KMS-11 (cell line): ENCODE measurements around the gene ADGRV1.

Experiments
- H2AFZ ChIP-seq: fragments of 200-600 bp; sonication (generic); 2 replicates; pipeline ENCODE4 v1.6.1; 2016; ENCODE audit warnings: antibody characterized with exemption, mixed run types, low read depth
- H3K27ac ChIP-seq: fragments of 200-600 bp; sonication (generic); 2 replicates; pipeline ENCODE4 v1.6.1; 2016; ENCODE audit warnings: mild to moderate bottlenecking, mixed run types
- H3K27me3 ChIP-seq: fragments of 200-600 bp; sonication (generic); 2 replicates; pipeline ENCODE4 v1.6.1; 2017; ENCODE audit warnings: mild to moderate bottlenecking, low read depth, mixed run types, moderate library complexity; ENCODE audit not compliant: insufficient read depth
- H3K36me3 ChIP-seq: fragments of 200-600 bp; sonication (generic); 2 replicates; pipeline ENCODE4 v1.6.1; 2017; ENCODE audit warnings: mild to moderate bottlenecking, mixed run types; ENCODE audit not compliant: insufficient read depth
- H3K4me1 ChIP-seq: fragments of 200-600 bp; sonication (generic); 2 replicates; pipeline ENCODE4 v1.6.1; 2016; ENCODE audit warnings: mild to moderate bottlenecking, low read depth, mixed run types; ENCODE audit not compliant: poor library complexity, severe bottlenecking
- H3K4me2 ChIP-seq: fragments of 200-600 bp; sonication (generic); 2 replicates; pipeline ENCODE4 v1.7.0; 2016; ENCODE audit warnings: mild to moderate bottlenecking, mixed run types
- H3K4me3 ChIP-seq: fragments of 200-600 bp; sonication (generic); IDR thresholded peaks from 2 replicates; pipeline ENCODE4 v1.6.1; 2017; ENCODE audit warnings: low read depth, low read length, mixed read lengths; ENCODE audit not compliant: insufficient read depth
- H3K79me2 ChIP-seq: fragments of 200-600 bp; sonication (generic); 2 replicates; pipeline ENCODE4 v1.6.1; 2016; ENCODE audit warnings: low read depth, mixed run types; ENCODE audit not compliant: insufficient read depth
- H3K9ac ChIP-seq: fragments of 200-600 bp; sonication (generic); 2 replicates; pipeline ENCODE4 v1.6.1; 2016; ENCODE audit warnings: mild to moderate bottlenecking, mixed run types
- H4K20me1 ChIP-seq: fragments of 200-600 bp; sonication (generic); 2 replicates; pipeline ENCODE4 v1.6.1; 2016; ENCODE audit warnings: mild to moderate bottlenecking, mixed run types; ENCODE audit not compliant: insufficient read depth
- CTCF ChIP-seq: fragments of 200-600 bp; sonication (generic); conservative IDR thresholded peaks from 2 replicates; pipeline ENCODE4 v1.6.1; 2017; ENCODE audit warnings: low read depth, mild to moderate bottlenecking, antibody characterized with exemption, low read length, moderate library complexity, mixed read lengths

The ADGRV1 gene

GRCh38 chr5:90912476-90912875 is 353.9 kb downstream of the ADGRV1 start:
- Histone ChIP-seq H3K4me2 (no peak overlapping the region), H3K36me3 (no peaks in the 10 kb centered on the region), H2AFZ (no peak overlapping the region), H3K27ac (no peak overlapping the region), H3K4me3 (no peak overlapping the region), H3K79me2 (no peaks in the 10 kb centered on the region), H3K9ac (no peak overlapping the region), H4K20me1 (no peaks in the 10 kb centered on the region), H3K4me1 (no peaks in the 10 kb centered on the region), H3K27me3 (no peaks in the 10 kb centered on the region)
- no peak for TF ChIP-seq CTCF

GRCh38 chr5:90915393-90915792 is 356.8 kb downstream of the ADGRV1 start:
- no peak for TF ChIP-seq CTCF
- Histone ChIP-seq H3K4me3 (no peak overlapping the region), H3K27me3 (no peaks in the 10 kb centered on the region), H4K20me1 (no peaks in the 10 kb centered on the region), H3K36me3 (no peaks in the 10 kb centered on the region), H3K27ac (no peak overlapping the region), H3K79me2 (no peaks in the 10 kb centered on the region), H3K4me1 (no peaks in the 10 kb centered on the region), H3K4me2 (no peak overlapping the region), H3K9ac (no peak overlapping the region), H2AFZ (no peak overlapping the region)

GRCh38 chr5:90916947-90917800 is 358.6 kb downstream of the ADGRV1 start:
- no peak overlapping the region for H3K27ac ChIP-seq
- TF ChIP-seq CTCF = no peak
- no peaks in the 10 kb centered on the region for H3K79me2 ChIP-seq
- no peak overlapping the region for H3K9ac ChIP-seq
- no peaks in the 10 kb centered on the region for H3K27me3 ChIP-seq
- no peak overlapping the region for H2AFZ ChIP-seq
- no peaks in the 10 kb centered on the region for H4K20me1 ChIP-seq
- no peak overlapping the region for H3K4me3 ChIP-seq
- no peak overlapping the region for H3K4me2 ChIP-seq
- no peaks in the 10 kb centered on the region for H3K4me1 ChIP-seq
- H3K36me3 ChIP-seq = no peaks in the 10 kb centered on the region

GRCh38 chr5:90917928-90918668 is 359.5 kb downstream of the ADGRV1 start:
- Histone ChIP-seq H3K27ac (no peak overlapping the region), H4K20me1 (no peaks in the 10 kb centered on the region), H3K27me3 (no peaks in the 10 kb centered on the region), H3K79me2 (no peaks in the 10 kb centered on the region), H3K4me2 (no peak overlapping the region), H3K36me3 (no peaks in the 10 kb centered on the region), H3K4me3 (no peak overlapping the region), H2AFZ (no peak overlapping the region), H3K4me1 (no peaks in the 10 kb centered on the region), H3K9ac (no peak overlapping the region)
- no peak for TF ChIP-seq CTCF
